H9 (cell line): ENCODE results near the gene ONECUT3. TPM values are rescaled to one million over a fixed set of nuclear protein-coding genes. Genes with fewer than 3 reads are reported as not detected.

Source experiments
- DNase-seq: peaks from one replicate; pipeline ENCODE4 v3.0.0-alpha.2; 2017
- H2AFZ ChIP-seq: one replicate; pipeline ENCODE4 v1.6.1; 2013; ENCODE audit warnings: mild to moderate bottlenecking, low read length, control low read depth, moderate library complexity
- H2AK5ac ChIP-seq: 2 replicates; pipeline ENCODE4 v1.6.1; 2013; ENCODE audit warnings: low read length, control low read depth, mixed read lengths; ENCODE audit not compliant: insufficient read length
- H2BK120ac ChIP-seq: one replicate; pipeline ENCODE4 v1.6.1; 2013; ENCODE audit warnings: low read depth, mild to moderate bottlenecking, low read length, control low read depth, inconsistent platforms; ENCODE audit not compliant: poor library complexity, severe bottlenecking
- H2BK12ac ChIP-seq: 2 replicates; pipeline ENCODE4 v1.6.1; 2013; ENCODE audit warnings: low read length, control low read depth, mixed read lengths, low read depth; ENCODE audit not compliant: insufficient read length
- H2BK15ac ChIP-seq: 2 replicates; pipeline ENCODE4 v1.6.1; 2013; ENCODE audit warnings: low read depth, low read length, control low read depth
- H2BK20ac ChIP-seq: one replicate; pipeline ENCODE4 v1.6.1; 2013; ENCODE audit warnings: low read depth, mild to moderate bottlenecking, low read length, control low read depth, inconsistent platforms; ENCODE audit not compliant: poor library complexity, severe bottlenecking
- H2BK5ac ChIP-seq: 2 replicates; pipeline ENCODE4 v1.6.1; 2013; ENCODE audit warnings: low read length, control low read depth, mixed read lengths; ENCODE audit not compliant: insufficient read length
- H3K14ac ChIP-seq: 2 replicates; pipeline ENCODE4 v1.6.1; 2013; ENCODE audit warnings: low read length, control low read depth; ENCODE audit not compliant: insufficient read depth
- H3K18ac ChIP-seq: 2 replicates; pipeline ENCODE4 v1.6.1; 2013; ENCODE audit warnings: low read depth, mild to moderate bottlenecking, mixed read lengths, low read length, control low read depth; ENCODE audit not compliant: insufficient read length
- H3K23ac ChIP-seq: 2 replicates; pipeline ENCODE4 v1.6.1; 2013; ENCODE audit warnings: low read length, control low read depth, mixed read lengths, low read depth; ENCODE audit not compliant: insufficient read length
- H3K23me2 ChIP-seq: 2 replicates; pipeline ENCODE4 v1.6.1; 2013; ENCODE audit warnings: low read depth, mild to moderate bottlenecking, mixed read lengths, low read length, control low read depth; ENCODE audit not compliant: insufficient read length, poor library complexity, severe bottlenecking
- H3K27ac ChIP-seq: 2 replicates; pipeline ENCODE4 v1.5.1; 2013; ENCODE audit warnings: low read length, control low read depth, mixed read lengths, low read depth; ENCODE audit not compliant: insufficient read length
- H3K27me3 ChIP-seq: 2 replicates; pipeline ENCODE4 v1.6.1; 2013; ENCODE audit warnings: low read length, control low read depth, inconsistent platforms; ENCODE audit not compliant: insufficient read depth
- H3K4ac ChIP-seq: 2 replicates; pipeline ENCODE4 v1.6.1; 2013; ENCODE audit warnings: low read depth, mild to moderate bottlenecking, control low read depth, inconsistent platforms, low read length, moderate library complexity
- H3K4me1 ChIP-seq: 2 replicates; pipeline ENCODE4 v1.6.1; 2013; ENCODE audit warnings: low read length, control low read depth, inconsistent platforms; ENCODE audit not compliant: insufficient read depth
- H3K4me2 ChIP-seq: 2 replicates; pipeline ENCODE4 v1.6.1; 2013; ENCODE audit warnings: low read length, control low read depth, mixed read lengths; ENCODE audit not compliant: insufficient read length, insufficient read depth
- H3K56ac ChIP-seq: 2 replicates; pipeline ENCODE4 v1.6.1; 2013; ENCODE audit warnings: low read depth, mild to moderate bottlenecking, mixed read lengths, low read length, control low read depth; ENCODE audit not compliant: insufficient read length
- H3K79me1 ChIP-seq: 2 replicates; pipeline ENCODE4 v1.6.1; 2013; ENCODE audit warnings: low read depth, mild to moderate bottlenecking, moderate library complexity, low read length, control low read depth, inconsistent platforms; ENCODE audit not compliant: insufficient read depth, poor library complexity, severe bottlenecking
- H3K79me2 ChIP-seq: 2 replicates; pipeline ENCODE4 v1.6.1; 2013; ENCODE audit warnings: low read length, control low read depth, inconsistent platforms; ENCODE audit not compliant: insufficient read depth
- H3K9ac ChIP-seq: 2 replicates; pipeline ENCODE4 v1.6.1; 2013; ENCODE audit warnings: low read length, control low read depth, mixed read lengths; ENCODE audit not compliant: insufficient read length; ENCODE audit errors: extremely low read depth
- H3K9me3 ChIP-seq: one replicate; pipeline ENCODE4 v1.6.1; 2013; ENCODE audit warnings: low read depth, low read length, inconsistent platforms; ENCODE audit not compliant: control insufficient read depth
- H3T11ph ChIP-seq: one replicate; pipeline ENCODE4 v1.6.1; 2013; ENCODE audit warnings: mild to moderate bottlenecking, low read length, control low read depth, inconsistent platforms
- H4K20me1 ChIP-seq: one replicate; pipeline ENCODE4 v1.6.1; 2013; ENCODE audit not compliant: control insufficient read depth, insufficient read length, insufficient read depth
- H4K5ac ChIP-seq: 2 replicates; pipeline ENCODE4 v1.6.1; 2013; ENCODE audit warnings: low read depth, mild to moderate bottlenecking, mixed read lengths, low read length, control low read depth; ENCODE audit not compliant: insufficient read length
- H4K8ac ChIP-seq: replicated peaks from 2 replicates; pipeline ENCODE4 v1.6.1; 2013; ENCODE audit warnings: low read length, control low read depth, mixed read lengths, low read depth; ENCODE audit not compliant: insufficient read length
- H4K91ac ChIP-seq: 2 replicates; pipeline ENCODE4 v1.6.1; 2013; ENCODE audit warnings: low read depth, mild to moderate bottlenecking, moderate library complexity, mixed read lengths, low read length, control low read depth; ENCODE audit not compliant: insufficient read length
- H3K27ac Mint-ChIP-seq, 3 experiments: 2 replicates in 2 of 3; 3 replicates in 1 of 3; pipeline ENCODE4 v1.8.0; 2020 to 2021; ENCODE audit warnings: mixed read lengths in 3 of 3, mild to moderate bottlenecking in 1 of 3, moderate library complexity in 1 of 3
- H3K27me3 Mint-ChIP-seq: 2 replicates; pipeline ENCODE4 v1.8.0; 2021; ENCODE audit warnings: low read depth, mild to moderate bottlenecking, moderate library complexity, mixed read lengths
- H3K36me3 Mint-ChIP-seq, 3 experiments: 2 replicates in 2 of 3; 3 replicates in 1 of 3; pipeline ENCODE4 v1.8.0; 2020 to 2021; ENCODE audit warnings: low read depth in 3 of 3, mixed read lengths in 3 of 3; ENCODE audit not compliant: insufficient read depth in 1 of 3
- H3K4me1 Mint-ChIP-seq, 2 experiments: 2 replicates each; pipeline ENCODE4 v1.8.0; 2020; ENCODE audit warnings: mixed read lengths in 2 of 2
- H3K4me3 Mint-ChIP-seq, 2 experiments: 2 replicates in 1 of 2; 3 replicates in 1 of 2; pipeline ENCODE4 v1.8.0; 2020 to 2021; ENCODE audit warnings: mild to moderate bottlenecking in 2 of 2, mixed read lengths in 2 of 2, moderate library complexity in 1 of 2
- H3K9me3 Mint-ChIP-seq, 2 experiments: 2 replicates in 1 of 2; 3 replicates in 1 of 2; pipeline ENCODE4 v1.8.0; 2020; ENCODE audit warnings: mild to moderate bottlenecking in 2 of 2, mixed read lengths in 2 of 2, moderate library complexity in 1 of 2
- CTCF ChIP-seq: fragments of 200-600 bp; sonication (generic); conservative IDR thresholded peaks from 3 replicates; pipeline ENCODE4 v1.8.0; 2021; ENCODE audit warnings: antibody characterized with exemption, mild to moderate bottlenecking
- WGBS: extraction: QIAGEN DNeasy Blood & Tissue Kit; methylation state at CpG from one replicate; pipeline ENCODE4 v1.1.7; 2013; ENCODE audit warnings: missing lambda C conversion rate, low lambda C conversion rate, mixed read lengths; ENCODE audit not compliant: insufficient read length; ENCODE audit errors: extremely low coverage; 5-methylcytosine and 5-hydroxymethylcytosine counted together
- total RNA-seq: library from RNA; stranded (reverse); gene quantifications from 2 replicates; pipeline ENCODE4 v1.2.1, GENCODE V29; 2021

Gene ONECUT3
- total RNA-seq, 1 experiment from 2014 or later: 0.04 TPM

- Histone ChIP-seq H3K79me1 (no peaks in the 10 kb centered on the region), H2AK5ac (no peak overlapping the region), H4K20me1 (peaks cover under 1% of the 10 kb centered on the region), H3K18ac (no peak overlapping the region), H3K9ac (no peak overlapping the region), H2BK12ac (no peak overlapping the region), H3K27me3 (no peaks in the 10 kb centered on the region), H2BK20ac (no peak overlapping the region), H3K23me2 (no peaks in the 10 kb centered on the region), H3K14ac (no peak overlapping the region; the same call in 1 of the 2 replicates), H4K8ac (no peak overlapping the region), H3K27ac (no peak overlapping the region), H2BK5ac (no peak overlapping the region), H3K9me3 (no peaks in the 10 kb centered on the region), H2BK15ac (no peak overlapping the region), H3T11ph (no peak overlapping the region), H3K79me2 (no peaks in the 10 kb centered on the region), H3K4ac (no peak overlapping the region), H3K56ac (no peak overlapping the region), H4K91ac (no peak overlapping the region), H2BK120ac (no peak overlapping the region), H3K23ac (no peak overlapping the region), H3K4me1 (no peaks in the 10 kb centered on the region), H3K4me2 (no peak overlapping the region), H2AFZ (no peak overlapping the region), H4K5ac (no peak overlapping the region)
- H3K4me1 Mint-ChIP-seq: peaks cover 0 to 3% of the 10 kb centered on the region in 2 experiments; a peak in 2 of 4 replicates
- peaks cover 8% of the 10 kb centered on the region for H3K27me3 Mint-ChIP-seq
- TF ChIP-seq CTCF: no peak
- no CpG with 5 or more reads among the region's 45 CpGs for WGBS
- H3K4me3 Mint-ChIP-seq: no peak overlapping the region; a peak in 1 of 5 replicates
- H3K9me3 Mint-ChIP-seq: no peaks in the 10 kb centered on the region; a peak in 2 of 5 replicates
- H3K27ac Mint-ChIP-seq: no peak overlapping the region; a peak in 1 of 7 replicates
- DNase-seq: no peak
- H3K36me3 Mint-ChIP-seq: peaks cover 0 to 2% (median 0%) of the 10 kb centered on the region in 3 experiments; a peak in 2 of 7 replicates
These were observed 53.1 kb downstream of the ONECUT3 start for GRCh38 chr19:1806184-1807029.
